HG03066 (cell line): Measurements from ENCODE around the gene CACUL1.
A peak's percentile ranks its signal among the peaks of the same experiment; 100 is the strongest.
"Not testable (repeated sequence)": the region's sequence is repeated elsewhere in the genome, so short reads cannot be mapped to it uniquely, and the experiment has no call there.

Experiments used
- ATAC-seq: cut with Tn5 transposase; IDR thresholded peaks from one replicate; pipeline ENCODE4 v1.9.1; 2021; ENCODE audit warnings: low read depth; ENCODE audit not compliant: unreplicated experiment

CACUL1 gene

GRCh38 chr10:118754556-118755423 is at the start of gene CACUL1:
Gene CACUL1, minus strand, starts transcription at chr10:118754970. Its CDS starts 208 bp downstream, at chr10:118754762.
- peak; percentile 91 for ATAC-seq

GRCh38 chr10:118804262-118804773 is 49.5 kb upstream of the CACUL1 start:
- ATAC-seq: no peak

GRCh38 chr10:118802126-118802793 is 47.5 kb upstream of the CACUL1 start:
- ATAC-seq: no peak

DNA sequence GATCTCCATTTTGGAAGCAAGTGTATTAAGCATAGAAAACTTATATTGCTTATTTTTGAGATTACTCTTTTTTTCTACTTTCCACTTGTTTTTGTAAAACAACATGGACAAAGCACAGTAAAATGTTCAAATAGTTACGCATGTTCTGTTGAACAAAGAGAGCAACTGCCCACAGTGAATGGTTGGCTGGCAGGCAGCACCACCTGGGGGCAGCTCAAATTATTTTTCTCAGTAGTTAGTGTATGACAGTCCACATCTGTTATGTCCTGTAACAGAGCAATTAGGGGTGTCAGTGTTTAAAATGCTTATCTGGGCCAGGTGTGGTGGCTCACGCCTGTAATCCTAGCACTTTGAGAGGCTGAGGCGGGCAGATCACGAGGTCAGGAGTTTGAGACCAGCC is 46.1 kb upstream of the CACUL1 start:
- ATAC-seq: no peak

DNA sequence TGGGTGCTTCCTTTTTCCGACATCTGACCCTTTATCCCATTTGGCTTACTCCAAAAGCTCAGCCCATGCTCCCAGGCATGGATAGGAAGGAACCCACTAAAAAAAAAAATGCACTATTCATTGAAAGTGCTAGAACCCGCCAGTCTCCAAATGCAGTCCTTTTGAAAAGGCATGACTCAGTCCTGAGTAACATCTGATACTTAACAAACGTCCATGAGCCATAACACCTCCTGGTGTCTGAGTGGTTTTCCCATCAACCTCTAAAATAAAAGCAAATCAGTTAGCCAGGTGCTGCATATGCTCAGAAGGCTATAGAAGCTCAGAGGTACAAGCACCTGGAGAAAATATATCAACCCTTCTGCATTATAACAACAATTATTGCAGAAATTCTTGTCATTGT is 45.0 kb upstream of the CACUL1 start:
- no peak for ATAC-seq

DNA sequence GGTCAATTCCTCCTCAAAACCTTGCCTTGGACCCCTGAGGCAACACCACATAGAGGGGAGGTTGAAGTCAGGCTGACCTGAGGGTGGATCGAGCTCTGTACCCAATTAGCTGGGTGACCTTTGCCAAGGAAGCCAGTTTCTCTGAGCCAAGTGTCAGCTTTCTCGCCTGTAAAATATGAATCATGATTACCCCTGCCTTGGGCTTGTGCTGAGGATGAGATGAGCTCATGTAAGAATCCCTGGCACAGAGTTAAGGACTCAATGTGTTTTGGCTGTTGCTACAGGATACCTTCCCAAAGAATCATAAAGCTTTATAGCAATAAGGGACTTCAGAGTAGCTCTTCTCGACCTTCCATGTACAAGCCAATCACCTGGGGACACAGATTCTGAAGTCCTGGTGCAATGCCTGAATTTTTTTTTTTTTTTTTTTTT is 43.5 kb upstream of the CACUL1 start:
- ATAC-seq: no peak

GRCh38 chr10:118794971-118795370 is 40.2 kb upstream of the CACUL1 start:
- not testable (repeated sequence) for ATAC-seq

DNA sequence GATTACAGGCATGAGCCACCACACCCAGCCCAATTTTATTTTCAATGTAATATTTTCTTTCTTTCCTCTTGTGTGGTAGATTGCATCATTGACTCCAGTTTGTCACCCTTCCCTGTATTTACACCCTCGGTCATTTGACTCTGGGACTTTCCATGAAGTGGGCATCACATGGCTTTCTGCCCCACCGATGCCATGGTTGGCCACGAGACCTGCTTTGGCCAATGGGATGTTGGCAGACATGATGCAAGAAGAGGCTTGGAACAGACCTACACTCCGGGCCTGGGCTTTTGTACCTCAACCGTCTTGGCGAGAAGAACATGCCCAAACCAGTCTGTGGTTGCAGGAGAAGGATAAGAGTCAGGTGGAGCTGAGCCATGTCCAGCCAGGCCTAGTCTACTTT is 38.8 kb upstream of the CACUL1 start:
- no peak for ATAC-seq

DNA sequence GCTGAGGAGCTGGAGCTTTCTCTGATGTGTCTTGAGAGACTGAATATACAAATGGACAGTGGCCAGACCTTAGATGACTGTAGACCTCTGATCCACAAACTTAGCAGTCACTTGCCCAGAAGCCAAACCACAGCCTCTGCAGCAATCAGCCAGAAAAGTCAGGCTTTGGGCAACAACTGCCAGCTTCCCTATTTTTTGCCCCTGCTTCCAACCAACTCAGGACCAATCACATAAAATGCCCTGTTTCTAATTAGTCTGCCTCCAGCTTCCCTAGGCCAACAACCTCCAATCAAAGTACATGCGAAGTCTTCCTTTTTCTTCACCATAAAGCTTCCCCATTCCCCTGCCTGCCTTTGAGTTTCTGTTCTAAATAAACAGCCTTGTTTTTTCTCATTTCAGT is 37.8 kb upstream of the CACUL1 start:
- no peak for ATAC-seq

- ATAC-seq: no peak
These were observed 35.3 kb upstream of the CACUL1 start for GRCh38 chr10:118790058-118790457.

DNA sequence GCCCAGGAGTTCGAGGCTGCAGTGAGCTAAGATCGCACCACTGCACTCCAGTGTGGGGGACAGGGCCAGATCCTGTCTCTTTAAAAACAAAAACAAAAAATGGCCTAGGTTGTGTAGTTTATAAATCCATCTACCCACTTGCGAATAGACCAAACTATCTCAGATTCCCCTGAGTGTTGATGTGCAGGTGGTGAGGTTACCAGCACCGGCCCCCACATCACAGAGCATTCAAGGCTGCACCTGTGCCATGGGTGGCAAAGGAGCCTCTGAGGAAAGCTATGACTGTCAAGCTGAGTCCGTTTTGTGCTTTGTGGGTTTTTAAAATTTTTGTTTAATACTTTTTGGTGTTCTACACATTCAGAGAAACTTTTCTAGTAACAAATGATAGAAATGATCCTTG is 30.8 kb upstream of the CACUL1 start:
- no peak for ATAC-seq

- no peak for ATAC-seq
These were observed 29.2 kb upstream of the CACUL1 start for GRCh38 chr10:118783776-118784545.

GRCh38 chr10:118782916-118783465 is 28.2 kb upstream of the CACUL1 start:
- not testable (repeated sequence) for ATAC-seq

GRCh38 chr10:118781541-118781940 is 26.8 kb upstream of the CACUL1 start:
- ATAC-seq: no peak

DNA sequence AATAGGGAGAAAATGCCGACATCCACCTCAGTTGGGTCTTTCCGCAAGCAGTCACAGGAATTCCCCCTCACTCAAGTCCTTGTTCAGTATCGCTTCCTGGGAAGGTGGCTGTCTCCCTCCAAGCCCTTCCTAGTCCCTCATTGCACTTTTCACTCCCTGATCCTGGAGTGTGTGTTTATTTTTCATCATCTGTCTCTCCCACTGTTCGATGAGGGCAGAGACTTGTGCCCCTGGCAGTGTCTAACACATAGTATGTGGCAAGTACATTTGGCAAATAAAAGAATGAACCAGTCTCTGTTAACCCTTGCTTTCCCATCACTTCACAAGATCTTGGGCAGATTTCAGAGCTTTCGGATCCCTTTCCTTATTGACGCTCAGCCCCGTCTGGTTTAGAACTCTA is 24.0 kb upstream of the CACUL1 start:
- ATAC-seq: no peak

- no peak for ATAC-seq
These were observed 22.2 kb upstream of the CACUL1 start for GRCh38 chr10:118776960-118777359.

DNA sequence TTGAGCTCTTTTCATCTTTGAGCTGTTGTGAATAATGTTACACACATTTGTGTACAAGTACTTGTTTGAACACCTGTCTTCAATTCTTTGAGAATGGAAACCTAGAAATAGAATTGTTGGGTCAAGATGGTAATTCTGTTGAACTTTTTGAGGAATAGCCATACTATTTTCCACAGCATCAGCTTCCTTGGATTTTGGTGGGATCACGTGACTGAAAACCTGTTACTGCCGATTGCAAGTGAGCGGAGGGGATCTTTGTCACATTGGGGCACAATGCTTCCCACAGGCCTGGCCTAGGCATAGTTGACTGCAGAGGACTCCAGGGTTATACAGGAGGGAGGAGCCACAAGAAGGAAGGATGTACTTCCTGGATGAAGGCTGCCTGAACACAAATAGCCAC is 21.3 kb upstream of the CACUL1 start:
- ATAC-seq: no peak

DNA sequence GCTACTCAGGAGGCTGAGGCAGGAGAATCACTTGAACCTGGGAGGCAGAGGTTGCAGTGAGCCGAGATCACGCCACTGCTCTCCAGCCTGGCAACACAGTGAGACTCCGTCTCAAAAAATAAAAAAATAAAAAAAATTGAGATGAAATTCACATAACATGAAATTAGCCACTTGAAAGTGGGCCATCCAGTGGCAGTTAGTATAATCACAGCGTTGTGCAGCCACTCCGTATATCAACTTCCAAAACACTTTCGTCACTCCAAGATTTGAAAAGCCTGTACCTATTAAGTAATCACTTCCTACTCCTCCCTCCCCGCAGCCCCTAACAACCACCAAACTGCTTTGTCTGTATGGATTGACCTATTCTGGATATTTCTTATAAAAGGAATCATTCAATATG is 20.7 kb upstream of the CACUL1 start:
- no peak for ATAC-seq

DNA sequence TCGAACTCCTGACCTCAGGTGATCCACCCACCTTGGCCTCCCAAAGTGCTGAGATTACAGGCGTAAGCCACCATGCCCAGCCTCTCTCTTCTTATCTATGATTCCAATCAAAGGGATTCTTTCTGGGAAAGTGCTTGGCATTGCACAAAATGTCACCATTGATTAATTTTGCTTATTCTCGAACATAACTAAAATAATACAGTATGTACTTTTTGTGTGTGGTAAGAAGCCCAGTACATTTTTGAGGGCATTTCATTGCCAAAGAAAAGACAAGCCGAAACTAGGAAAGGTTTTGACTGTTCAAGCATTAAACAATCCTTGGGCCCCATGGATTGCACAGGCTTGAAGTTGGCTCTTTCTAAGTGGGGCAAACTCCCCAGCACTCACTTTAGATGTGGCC is 18.3 kb upstream of the CACUL1 start:
- ATAC-seq: no peak

DNA sequence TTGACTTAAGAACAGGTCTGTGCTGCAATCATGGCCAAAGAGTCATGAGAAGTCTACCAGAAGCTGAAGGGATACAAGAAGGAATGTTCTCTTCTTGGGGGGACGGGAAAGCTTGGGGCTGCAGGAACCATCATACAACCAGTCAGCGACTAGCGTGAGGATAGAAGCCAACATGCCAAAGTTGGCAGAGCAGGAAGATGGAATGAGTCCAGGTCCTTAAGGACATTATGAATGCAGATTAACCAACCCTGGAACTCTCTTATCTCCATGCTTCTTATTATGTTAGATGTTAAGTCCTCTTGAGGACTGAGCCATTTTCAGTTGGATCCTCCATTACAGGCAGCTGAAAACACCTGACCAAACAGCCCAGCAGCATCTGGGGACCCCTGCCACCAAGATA is 17.2 kb upstream of the CACUL1 start:
- no peak for ATAC-seq
